PC-3 (cell line): ENCODE measurements around the gene VIPR2.

ENCODE experiments used
- EZH2 ChIP-seq: fragments of 300-600 bp; sonication (generic); IDR thresholded peaks from one replicate; pipeline ENCODE4 v1.6.1; 2017; ENCODE audit warnings: antibody characterized with exemption, mild to moderate bottlenecking, low read length; ENCODE audit not compliant: unreplicated experiment
- TF ChIP-seq, protein P1 (sequence below): fragments of 300-600 bp; sonication (generic); conservative IDR thresholded peaks from 2 replicates; pipeline ENCODE4 v1.5.1; 2017; ENCODE audit warnings: antibody characterized with exemption, low read depth, mild to moderate bottlenecking, low read length

DNA sequence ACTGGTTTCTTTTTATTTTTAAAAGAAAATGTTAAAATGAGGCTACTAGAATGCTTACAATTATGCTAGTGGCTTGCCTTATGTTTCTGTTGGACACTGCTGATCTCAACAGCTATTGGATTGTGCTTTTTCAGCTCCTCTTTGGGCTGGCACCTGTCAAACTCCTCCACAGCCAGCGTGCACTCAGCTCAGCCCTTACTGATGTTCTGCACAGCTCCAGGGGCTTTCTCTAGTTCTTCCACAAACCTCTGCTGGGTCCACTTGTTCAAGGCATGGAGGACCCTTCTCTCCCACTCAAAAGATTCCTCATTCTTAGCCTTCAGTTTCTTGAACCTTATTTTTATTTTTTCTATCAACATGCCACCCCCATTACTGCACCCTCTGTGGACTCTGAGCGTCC is 96.0 kb downstream of the VIPR2 start:
- no peak for TF ChIP-seq EZH2
- TF ChIP-seq, protein P1, sequence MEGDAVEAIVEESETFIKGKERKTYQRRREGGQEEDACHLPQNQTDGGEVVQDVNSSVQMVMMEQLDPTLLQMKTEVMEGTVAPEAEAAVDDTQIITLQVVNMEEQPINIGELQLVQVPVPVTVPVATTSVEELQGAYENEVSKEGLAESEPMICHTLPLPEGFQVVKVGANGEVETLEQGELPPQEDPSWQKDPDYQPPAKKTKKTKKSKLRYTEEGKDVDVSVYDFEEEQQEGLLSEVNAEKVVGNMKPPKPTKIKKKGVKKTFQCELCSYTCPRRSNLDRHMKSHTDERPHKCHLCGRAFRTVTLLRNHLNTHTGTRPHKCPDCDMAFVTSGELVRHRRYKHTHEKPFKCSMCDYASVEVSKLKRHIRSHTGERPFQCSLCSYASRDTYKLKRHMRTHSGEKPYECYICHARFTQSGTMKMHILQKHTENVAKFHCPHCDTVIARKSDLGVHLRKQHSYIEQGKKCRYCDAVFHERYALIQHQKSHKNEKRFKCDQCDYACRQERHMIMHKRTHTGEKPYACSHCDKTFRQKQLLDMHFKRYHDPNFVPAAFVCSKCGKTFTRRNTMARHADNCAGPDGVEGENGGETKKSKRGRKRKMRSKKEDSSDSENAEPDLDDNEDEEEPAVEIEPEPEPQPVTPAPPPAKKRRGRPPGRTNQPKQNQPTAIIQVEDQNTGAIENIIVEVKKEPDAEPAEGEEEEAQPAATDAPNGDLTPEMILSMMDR = no peak
